Trophoblast cell (in vitro differentiated cells and primary cell): ENCODE measurements around the gene LDHB.

Experiments used
- DNase-seq, 2 donors: peaks; one replicate each; pipeline ENCODE4 v3.0.0-alpha.2; 2016
- H2AFZ ChIP-seq: 2 replicates; pipeline ENCODE4 v1.6.1; 2013; ENCODE audit warnings: low read length, moderate library complexity, mild to moderate bottlenecking; ENCODE audit not compliant: insufficient read depth, poor library complexity
- H2AK5ac ChIP-seq: 2 replicates; pipeline ENCODE4 v1.6.1; 2013; ENCODE audit warnings: mild to moderate bottlenecking, low read length
- H2BK120ac ChIP-seq: 2 replicates; pipeline ENCODE4 v1.6.1; 2013; ENCODE audit warnings: low read length, mild to moderate bottlenecking, moderate library complexity; ENCODE audit not compliant: insufficient read depth, poor library complexity
- H2BK12ac ChIP-seq: 2 replicates; pipeline ENCODE4 v1.6.1; 2013; ENCODE audit warnings: mild to moderate bottlenecking, low read length, moderate library complexity
- H2BK5ac ChIP-seq: 2 replicates; pipeline ENCODE4 v1.6.1; 2013; ENCODE audit warnings: low read length, low read depth, moderate library complexity, mild to moderate bottlenecking; ENCODE audit not compliant: poor library complexity
- H3K14ac ChIP-seq: 2 replicates; pipeline ENCODE4 v1.6.1; 2013; ENCODE audit warnings: mild to moderate bottlenecking, low read length
- H3K18ac ChIP-seq: 2 replicates; pipeline ENCODE4 v1.6.1; 2013; ENCODE audit warnings: mild to moderate bottlenecking, low read length
- H3K23ac ChIP-seq: 2 replicates; pipeline ENCODE4 v1.6.1; 2013; ENCODE audit warnings: low read length
- H3K27ac ChIP-seq: 2 replicates; pipeline ENCODE4 v1.5.1; 2013; ENCODE audit warnings: low read depth, mild to moderate bottlenecking, inconsistent platforms, low read length, moderate library complexity
- H3K27me3 ChIP-seq: 2 replicates; pipeline ENCODE4 v1.6.1; 2013; ENCODE audit warnings: inconsistent platforms, mild to moderate bottlenecking, low read length, moderate library complexity; ENCODE audit not compliant: insufficient read depth
- H3K36me3 ChIP-seq, 2 experiments: 1 replicate in 1 of 2; 2 replicates in 1 of 2; pipeline ENCODE4 v1.6.1; 2013; ENCODE audit warnings: low read length in 2 of 2, mild to moderate bottlenecking in 2 of 2, moderate library complexity in 1 of 2; ENCODE audit not compliant: insufficient read depth in 2 of 2, control insufficient read depth in 1 of 2
- H3K4ac ChIP-seq: 2 replicates; pipeline ENCODE4 v1.6.1; 2013; ENCODE audit warnings: low read depth, mild to moderate bottlenecking, low read length, moderate library complexity
- H3K4me1 ChIP-seq, 2 experiments: 1 replicate in 1 of 2; 2 replicates in 1 of 2; pipeline ENCODE4 v1.6.1; 2013; ENCODE audit warnings: low read length in 2 of 2, mild to moderate bottlenecking in 2 of 2, moderate library complexity in 1 of 2; ENCODE audit not compliant: insufficient read depth in 2 of 2, control insufficient read depth in 1 of 2
- H3K4me2 ChIP-seq: 2 replicates; pipeline ENCODE4 v1.6.1; 2013; ENCODE audit warnings: inconsistent platforms, mild to moderate bottlenecking, low read length, moderate library complexity
- H3K4me3 ChIP-seq: 2 replicates; pipeline ENCODE4 v1.5.1; 2013; ENCODE audit warnings: mild to moderate bottlenecking, low read depth, low read length, inconsistent platforms
- H3K79me1 ChIP-seq: one replicate; pipeline ENCODE4 v1.6.1; 2013; ENCODE audit warnings: low read length
- H3K79me2 ChIP-seq: 2 replicates; pipeline ENCODE4 v1.6.1; 2013; ENCODE audit warnings: low read length, mild to moderate bottlenecking; ENCODE audit not compliant: control insufficient read depth, insufficient read depth, poor library complexity
- H3K9ac ChIP-seq: 2 replicates; pipeline ENCODE4 v1.6.1; 2013; ENCODE audit warnings: mild to moderate bottlenecking, low read length
- H3K9me3 ChIP-seq: 2 replicates; pipeline ENCODE4 v1.6.1; 2013; ENCODE audit warnings: low read depth, mild to moderate bottlenecking, control low read depth, inconsistent platforms, low read length; ENCODE audit not compliant: insufficient read depth
- H4K12ac ChIP-seq: 2 replicates; pipeline ENCODE4 v1.6.1; 2013; ENCODE audit warnings: low read depth, mild to moderate bottlenecking, low read length, moderate library complexity
- H4K8ac ChIP-seq: 2 replicates; pipeline ENCODE4 v1.6.1; 2013; ENCODE audit warnings: low read depth, mild to moderate bottlenecking, low read length, moderate library complexity
- H4K91ac ChIP-seq: one replicate; pipeline ENCODE4 v1.6.1; 2013; ENCODE audit warnings: low read depth, mild to moderate bottlenecking, low read length, moderate library complexity
- WGBS: extraction: QIAGEN DNeasy Blood & Tissue Kit; methylation state at CpG from one replicate; pipeline ENCODE4 v1.1.7; 2013; ENCODE audit warnings: missing lambda C conversion rate; ENCODE audit not compliant: insufficient read length, insufficient coverage; ENCODE audit errors: extremely low coverage; 5-methylcytosine and 5-hydroxymethylcytosine counted together

The LDHB gene

GRCh38 chr12:21585485-21585884 is 72.2 kb downstream of the LDHB start:
- H2AK5ac ChIP-seq, result no peak overlapping the region
- H3K27me3 ChIP-seq, result no peaks in the 10 kb centered on the region
- no peak overlapping the region for H3K4ac ChIP-seq
- H3K4me2 ChIP-seq, result no peak overlapping the region
- H3K4me1 ChIP-seq, result no peaks in the 10 kb centered on the region
- H4K91ac ChIP-seq, result no peak overlapping the region
- H2BK120ac ChIP-seq, result no peak overlapping the region
- H3K36me3 ChIP-seq, result no peaks in the 10 kb centered on the region
- H3K79me1 ChIP-seq, result no peaks in the 10 kb centered on the region
- no peak overlapping the region for H3K14ac ChIP-seq
- H2BK5ac ChIP-seq, result no peak overlapping the region
- H3K27ac ChIP-seq, result no peak overlapping the region
- H2BK12ac ChIP-seq, result no peak overlapping the region
- H3K9ac ChIP-seq, result no peak overlapping the region
- H3K4me3 ChIP-seq, result no peak overlapping the region
- no peak overlapping the region for H3K23ac ChIP-seq
- no peak overlapping the region for H4K12ac ChIP-seq
- peaks cover 2% of the 10 kb centered on the region for H3K9me3 ChIP-seq
- H4K8ac ChIP-seq, result no peak overlapping the region
- no CpG with 5 or more reads among the region's 3 CpGs for WGBS
- H3K18ac ChIP-seq, result no peak overlapping the region
- H3K79me2 ChIP-seq, result no peaks in the 10 kb centered on the region
- no peak overlapping the region for H2AFZ ChIP-seq
- DNase-seq, result no peak
